Progenitor cell of endocrine pancreas (in vitro differentiated cells): Measurements from ENCODE around the gene CLEC11A. TPM values are rescaled to one million over a fixed set of nuclear protein-coding genes. Genes with fewer than 3 reads are reported as not detected.
A peak's percentile ranks its signal among the peaks of the same experiment; 100 is the strongest.

Experiments used
- DNase-seq: peaks from one replicate; pipeline ENCODE4 v3.0.0; 2021; ENCODE audit warnings: low spot score; ENCODE audit not compliant: unreplicated experiment
- H3K27ac Mint-ChIP-seq: 2 replicates; pipeline ENCODE4 v1.8.0; 2021; ENCODE audit warnings: mild to moderate bottlenecking, moderate library complexity, mixed read lengths
- H3K27me3 Mint-ChIP-seq: 2 replicates; pipeline ENCODE4 v1.8.0; 2021; ENCODE audit warnings: mixed read lengths
- H3K36me3 Mint-ChIP-seq: 2 replicates; pipeline ENCODE4 v1.8.0; 2022; ENCODE audit warnings: mixed read lengths; ENCODE audit not compliant: insufficient read depth
- H3K4me1 Mint-ChIP-seq: 2 replicates; pipeline ENCODE4 v1.8.0; 2021; ENCODE audit warnings: low read depth, mixed read lengths
- H3K4me3 Mint-ChIP-seq: 2 replicates; pipeline ENCODE4 v1.8.0; 2021; ENCODE audit warnings: low read depth, mild to moderate bottlenecking, moderate library complexity, mixed read lengths
- H3K9me3 Mint-ChIP-seq: 2 replicates; pipeline ENCODE4 v1.8.0; 2021; ENCODE audit warnings: low read depth, mixed read lengths
- total RNA-seq: library from RNA; stranded (reverse); gene quantifications from 2 replicates; pipeline ENCODE4 v1.2.1, GENCODE V29; 2021
- TF ChIP-seq, protein P1 (sequence below): fragments of 200-600 bp; sonication (generic); IDR thresholded peaks from one replicate; pipeline ENCODE4 v1.5.0; 2021; ENCODE audit warnings: antibody characterized with exemption, mild to moderate bottlenecking; ENCODE audit not compliant: unreplicated experiment

The CLEC11A gene
- total RNA-seq, 1 donor from 2014 or later = 5.4 TPM

DNA sequence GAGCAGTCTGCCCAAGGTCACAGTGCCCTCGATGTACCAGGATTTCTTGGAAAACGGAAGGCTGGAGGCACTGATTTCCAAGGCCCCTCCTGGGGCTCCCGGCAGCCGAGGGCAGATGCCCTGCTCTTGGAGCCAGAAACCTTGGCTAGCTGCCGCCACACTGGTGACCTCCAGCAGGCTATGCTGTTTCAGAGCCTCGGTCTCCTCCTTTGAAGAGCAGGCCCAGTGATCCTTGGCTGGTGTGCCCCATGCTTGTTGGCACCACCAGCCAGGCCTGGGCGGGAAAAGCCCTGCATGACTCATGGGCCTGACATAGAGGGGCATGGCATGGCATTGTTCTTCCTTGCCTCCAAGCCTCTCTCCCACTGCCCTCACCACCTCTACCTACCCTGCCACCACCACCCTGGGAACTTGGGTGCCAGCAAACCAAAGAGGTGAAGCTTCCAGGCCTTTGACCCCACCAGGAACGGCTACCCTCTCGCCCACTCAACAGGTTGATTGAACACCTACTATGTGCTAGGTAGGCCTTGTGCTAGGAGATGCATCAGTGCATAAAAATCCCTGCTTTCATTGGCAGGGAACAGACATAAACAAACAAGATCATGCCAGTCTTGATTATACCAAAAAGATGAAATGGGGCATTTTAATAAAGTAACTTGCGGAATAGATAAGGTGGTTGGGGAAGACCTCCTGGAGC is 1.6 kb upstream of the CLEC11A start:
- H3K27me3 Mint-ChIP-seq = peaks cover 49% of the 10 kb centered on the region
- H3K4me1 Mint-ChIP-seq = peaks cover 6% of the 10 kb centered on the region
- no peak overlapping the region for H3K27ac Mint-ChIP-seq
- H3K9me3 Mint-ChIP-seq = no peaks in the 10 kb centered on the region
- TF ChIP-seq, protein P1, sequence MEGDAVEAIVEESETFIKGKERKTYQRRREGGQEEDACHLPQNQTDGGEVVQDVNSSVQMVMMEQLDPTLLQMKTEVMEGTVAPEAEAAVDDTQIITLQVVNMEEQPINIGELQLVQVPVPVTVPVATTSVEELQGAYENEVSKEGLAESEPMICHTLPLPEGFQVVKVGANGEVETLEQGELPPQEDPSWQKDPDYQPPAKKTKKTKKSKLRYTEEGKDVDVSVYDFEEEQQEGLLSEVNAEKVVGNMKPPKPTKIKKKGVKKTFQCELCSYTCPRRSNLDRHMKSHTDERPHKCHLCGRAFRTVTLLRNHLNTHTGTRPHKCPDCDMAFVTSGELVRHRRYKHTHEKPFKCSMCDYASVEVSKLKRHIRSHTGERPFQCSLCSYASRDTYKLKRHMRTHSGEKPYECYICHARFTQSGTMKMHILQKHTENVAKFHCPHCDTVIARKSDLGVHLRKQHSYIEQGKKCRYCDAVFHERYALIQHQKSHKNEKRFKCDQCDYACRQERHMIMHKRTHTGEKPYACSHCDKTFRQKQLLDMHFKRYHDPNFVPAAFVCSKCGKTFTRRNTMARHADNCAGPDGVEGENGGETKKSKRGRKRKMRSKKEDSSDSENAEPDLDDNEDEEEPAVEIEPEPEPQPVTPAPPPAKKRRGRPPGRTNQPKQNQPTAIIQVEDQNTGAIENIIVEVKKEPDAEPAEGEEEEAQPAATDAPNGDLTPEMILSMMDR = no peak
- H3K36me3 Mint-ChIP-seq = no peaks in the 10 kb centered on the region
- H3K4me3 Mint-ChIP-seq = no peak overlapping the region
- no peak for DNase-seq

DNA sequence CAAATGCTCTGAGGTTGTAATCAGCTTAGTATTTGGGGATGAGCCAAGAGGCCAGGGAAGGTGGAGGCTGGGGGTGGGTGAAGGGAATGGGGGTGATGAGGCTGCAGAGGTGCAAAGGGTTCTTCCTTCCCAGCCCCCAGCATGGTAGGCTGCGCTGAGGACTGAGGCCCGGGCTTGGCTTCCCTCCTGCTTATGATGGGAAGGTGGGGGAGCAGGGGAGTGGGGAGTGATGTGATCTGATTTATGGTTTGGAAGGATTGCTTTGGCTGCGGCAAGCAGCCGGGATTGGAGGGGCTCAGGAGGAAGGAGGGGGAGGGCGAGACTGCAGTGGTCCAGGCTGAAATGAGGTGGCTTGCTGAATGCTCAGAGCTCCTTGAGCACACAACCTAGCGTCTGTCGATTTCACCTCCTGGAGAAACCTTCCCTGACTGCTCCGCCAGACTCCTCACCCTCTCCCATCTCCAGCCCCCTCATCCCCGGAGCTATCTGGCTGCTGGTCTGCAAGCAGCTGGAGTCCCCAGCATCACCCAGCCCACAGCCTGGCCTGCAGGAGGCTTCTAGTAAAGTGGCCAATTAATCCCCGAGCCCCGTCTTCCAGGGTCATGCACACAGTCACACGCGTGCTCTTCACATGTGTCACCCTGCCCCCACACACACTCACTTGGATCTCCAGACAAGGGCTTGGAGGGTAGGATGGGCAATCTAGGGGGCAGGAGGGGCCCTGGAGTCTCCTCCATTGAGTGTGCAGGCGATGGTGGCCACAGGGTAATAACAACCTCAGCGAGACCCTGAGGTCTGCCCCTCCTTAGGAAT is 757 bp upstream of the CLEC11A start:
- no peaks in the 10 kb centered on the region for H3K9me3 Mint-ChIP-seq
- no peak overlapping the region for H3K4me3 Mint-ChIP-seq
- H3K27ac Mint-ChIP-seq = no peak overlapping the region
- H3K27me3 Mint-ChIP-seq = peaks cover 44% of the 10 kb centered on the region
- no peaks in the 10 kb centered on the region for H3K36me3 Mint-ChIP-seq
- H3K4me1 Mint-ChIP-seq = peaks cover 4% of the 10 kb centered on the region
- TF ChIP-seq, protein P1 = no peak
- no peak for DNase-seq

DNA sequence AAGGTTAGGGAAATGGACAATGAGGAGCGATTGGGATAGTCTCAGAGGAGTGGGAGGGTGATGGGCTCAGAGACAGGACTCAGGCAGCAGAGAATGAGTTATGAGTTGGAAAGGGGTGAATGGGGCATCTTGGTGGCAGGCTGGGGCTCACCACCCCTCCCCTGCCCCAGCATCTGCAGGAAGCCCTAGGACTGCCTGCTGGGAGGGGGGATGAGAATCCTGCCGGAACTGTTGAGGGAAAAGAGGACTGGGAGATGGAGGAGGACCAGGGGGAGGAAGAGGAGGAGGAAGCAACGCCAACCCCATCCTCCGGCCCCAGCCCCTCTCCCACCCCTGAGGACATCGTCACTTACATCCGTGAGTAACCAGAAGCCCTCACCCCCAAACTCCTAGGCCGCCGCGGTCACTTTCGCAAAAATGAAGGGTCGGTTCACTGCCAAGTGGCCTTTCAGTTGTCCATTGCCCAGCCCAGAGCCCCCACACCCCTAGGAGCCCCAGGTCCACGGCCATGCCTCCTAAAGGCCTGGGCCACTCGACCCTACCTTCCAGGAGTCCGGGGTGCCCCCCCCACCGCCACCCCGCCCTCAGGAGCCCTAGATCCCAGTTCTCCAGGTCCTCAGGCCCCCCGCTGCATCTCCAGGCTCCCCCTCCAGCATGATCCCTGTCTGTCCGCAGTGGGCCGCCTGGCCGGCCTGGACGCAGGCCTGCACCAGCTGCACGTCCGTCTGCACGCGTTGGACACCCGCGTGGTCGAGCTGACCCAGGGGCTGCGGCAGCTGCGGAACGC is 764 bp downstream of the CLEC11A start:
- peaks cover 3% of the 10 kb centered on the region for H3K4me1 Mint-ChIP-seq
- H3K27me3 Mint-ChIP-seq = peaks cover 42% of the 10 kb centered on the region
- no peaks in the 10 kb centered on the region for H3K9me3 Mint-ChIP-seq
- TF ChIP-seq, protein P1 = no peak
- no peaks in the 10 kb centered on the region for H3K36me3 Mint-ChIP-seq
- peak overlapping the region; percentile 94 for H3K4me3 Mint-ChIP-seq
- H3K27ac Mint-ChIP-seq = peak overlapping the region; percentile 88
- DNase-seq = no peak

DNA sequence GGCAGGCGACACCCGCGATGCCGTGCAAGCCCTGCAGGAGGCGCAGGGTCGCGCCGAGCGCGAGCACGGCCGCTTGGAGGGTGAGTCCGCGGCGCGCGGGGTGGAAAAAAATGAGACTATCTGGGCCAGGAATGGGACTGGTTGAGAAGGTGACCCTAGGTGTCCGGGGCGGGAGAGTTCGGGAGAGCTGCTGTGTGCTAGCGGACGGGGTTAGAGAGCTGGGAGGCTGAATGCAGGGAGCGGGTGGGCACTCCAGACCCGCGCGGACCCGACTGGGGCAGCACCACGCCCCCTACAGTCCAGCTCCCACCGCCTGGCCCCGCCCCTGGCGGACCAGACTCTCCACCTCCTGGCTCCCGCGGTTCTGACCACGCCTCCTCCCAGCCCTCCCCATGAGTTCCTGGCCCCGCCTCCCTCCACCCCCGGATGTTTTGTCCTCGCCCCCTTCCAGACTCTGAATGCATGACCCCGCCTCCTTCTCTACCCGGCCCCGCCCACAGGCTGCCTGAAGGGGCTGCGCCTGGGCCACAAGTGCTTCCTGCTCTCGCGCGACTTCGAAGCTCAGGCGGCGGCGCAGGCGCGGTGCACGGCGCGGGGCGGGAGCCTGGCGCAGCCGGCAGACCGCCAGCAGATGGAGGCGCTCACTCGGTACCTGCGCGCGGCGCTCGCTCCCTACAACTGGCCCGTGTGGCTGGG is 1.5 kb downstream of the CLEC11A start:
- Mint-ChIP-seq H3K9me3 (no peaks in the 10 kb centered on the region), H3K4me1 (peaks cover 3% of the 10 kb centered on the region), H3K36me3 (no peaks in the 10 kb centered on the region), H3K27me3 (peaks cover 42% of the 10 kb centered on the region), H3K27ac (peak overlapping the region; percentile 89), H3K4me3 (peak overlapping the region; percentile 94)
- DNase-seq = peak; percentile 100
- TF ChIP-seq, protein P1 = peak; percentile 94
